OCI-LY7 (cell line): ENCODE results near the gene CDC37L1. TPM values are rescaled to one million over a fixed set of nuclear protein-coding genes. Genes with fewer than 3 reads are reported as not detected.

Experiments used
- BruUV-seq: library from RNA; stranded (reverse); fragments of 400-500 nt; replicated peaks from 2 replicates; lab custom pipeline; 2021; lab: Mats Ljungman, UMichigan
- CTCF ChIA-PET: fragments of 300-600 bp; sonication (Branson Sonifier 250); formaldehyde crosslinking; loops from one replicate; lab custom pipeline; 2022; ENCODE audit warnings: antibody characterized with exemption; ENCODE audit not compliant: unreplicated experiment; lab: Charles Lee
- POLR2A ChIA-PET: fragments of 300-600 bp; sonication (Branson Sonifier 250); formaldehyde crosslinking; loops from one replicate; lab custom pipeline; 2022; ENCODE audit warnings: antibody characterized with exemption; lab: Charles Lee
- DNase-seq: peaks from one replicate; pipeline ENCODE4 v3.0.0-alpha.2; 2015; ENCODE audit warnings: low spot score
- H2AFZ ChIP-seq: fragments of 200-600 bp; sonication (generic), shearing (Covaris generic); 2 replicates; pipeline ENCODE4 v1.6.1; 2014; ENCODE audit warnings: mild to moderate bottlenecking, antibody characterized with exemption, low read length, moderate library complexity
- H3K27ac ChIP-seq: fragments of 200-600 bp; sonication (generic); 2 replicates; pipeline ENCODE4 v1.5.1; 2014; ENCODE audit warnings: mixed run types, low read depth, mild to moderate bottlenecking, moderate library complexity, low read length, inconsistent platforms; ENCODE audit not compliant: poor library complexity, severe bottlenecking
- H3K36me3 ChIP-seq: fragments of 200-600 bp; sonication (generic); 2 replicates; pipeline ENCODE4 v1.6.1; 2014; ENCODE audit warnings: mild to moderate bottlenecking, antibody characterized with exemption, low read length, moderate library complexity, mixed read lengths; ENCODE audit not compliant: insufficient read depth
- H3K4me1 ChIP-seq: fragments of 200-600 bp; sonication (generic); 2 replicates; pipeline ENCODE4 v1.5.1; 2014; ENCODE audit warnings: mild to moderate bottlenecking, low read length; ENCODE audit not compliant: insufficient read depth, poor library complexity, severe bottlenecking
- H3K4me2 ChIP-seq: fragments of 200-600 bp; sonication (generic); 2 replicates; pipeline ENCODE4 v1.6.1; 2014; ENCODE audit warnings: mild to moderate bottlenecking, low read length
- H3K4me3 ChIP-seq: fragments of 200-600 bp; sonication (generic); 2 replicates; pipeline ENCODE4 v1.5.1; 2014; ENCODE audit warnings: mild to moderate bottlenecking, low read depth, low read length; ENCODE audit not compliant: poor library complexity, severe bottlenecking
- H3K79me2 ChIP-seq: fragments of 200-600 bp; sonication (generic); 2 replicates; pipeline ENCODE4 v1.6.1; 2016; ENCODE audit warnings: low read depth, mild to moderate bottlenecking, low read length, moderate library complexity, mixed read lengths; ENCODE audit not compliant: insufficient read depth
- H3K9me2 ChIP-seq: fragments of 200-600 bp; sonication (generic); 2 replicates; pipeline ENCODE4 v1.6.1; 2016; ENCODE audit warnings: mild to moderate bottlenecking, low read length, mixed read lengths; ENCODE audit not compliant: insufficient read depth
- H3K9me3 ChIP-seq: fragments of 200-600 bp; sonication (generic); 2 replicates; pipeline ENCODE4 v1.6.1; 2014; ENCODE audit warnings: mild to moderate bottlenecking, mixed run types, low read length, mixed read lengths
- H4K20me1 ChIP-seq: fragments of 200-600 bp; sonication (generic); 2 replicates; pipeline ENCODE4 v1.6.1; 2014; ENCODE audit warnings: mild to moderate bottlenecking, antibody characterized with exemption, low read length, moderate library complexity, mixed read lengths; ENCODE audit not compliant: insufficient read depth
- CTCF ChIP-seq: fragments of 200-600 bp; sonication (generic); conservative IDR thresholded peaks from 2 replicates; pipeline ENCODE4 v1.5.1; 2014; ENCODE audit warnings: mild to moderate bottlenecking, antibody characterized with exemption, low read length, moderate library complexity, mixed read lengths
- EZH2phosphoT487 ChIP-seq: fragments of 200-600 bp; sonication (generic); IDR thresholded peaks from 2 replicates; pipeline ENCODE4 v1.6.1; 2018; ENCODE audit warnings: low read depth, borderline replicate concordance, mild to moderate bottlenecking, mixed run types, antibody characterized with exemption, low read length, moderate library complexity, mixed read lengths
- intact Hi-C: fragments of 100-400 bp; cut with micrococcal nuclease; formaldehyde crosslinking; loops from one replicate; pipeline ENCODE4 v1.10.0; 2022; ENCODE audit not compliant: unreplicated experiment
- total RNA-seq, 2 experiments: library from RNA; depleted of rRNA in 1 of 2; stranded (reverse); fragments of >200 nt in 1 of 2; shearing (Covaris generic) in 1 of 2; gene quantifications; 2 replicates each; pipeline ENCODE4 v1.2.3, GENCODE V29; 2014 to 2022

CDC37L1 gene
- total RNA-seq, 2 experiments from 2014 or later, result 9.3 to 11.7 TPM

GRCh38 chr9:4727593-4727992, 48.2 kb downstream of the CDC37L1 start:
- no peaks in the 10 kb centered on the region for H4K20me1 ChIP-seq
- intact Hi-C loops, result no loop called here
- no peak overlapping the region for H3K4me2 ChIP-seq
- H3K36me3 ChIP-seq, result peaks cover 40% of the 10 kb centered on the region
- ChIA-PET CTCF (interaction anchor here (1.2 kb wide), 1 partner anchor 9 kb away, joined by 4 read pairs; no protein-coding TSS in a partner anchor), POLR2A (interaction anchor here (1.0 kb wide), 1 partner anchor 11 kb away, joined by 3 read pairs; no protein-coding TSS in a partner anchor)
- H3K27ac ChIP-seq, result no peak overlapping the region
- H3K4me3 ChIP-seq, result no peak overlapping the region
- BruUV-seq, result no TSS peak
- H3K4me1 ChIP-seq, result no peaks in the 10 kb centered on the region
- peaks cover 32% of the 10 kb centered on the region; the same call in 1 of the 2 replicates for H3K79me2 ChIP-seq
- TF ChIP-seq CTCF, result no peak
- H3K9me3 ChIP-seq, result no peaks in the 10 kb centered on the region
- DNase-seq, result no peak
- no peak overlapping the region for H2AFZ ChIP-seq
- no peaks in the 10 kb centered on the region for H3K9me2 ChIP-seq

- peaks cover 3% of the 10 kb centered on the region; the same call in 1 of the 2 replicates for H4K20me1 ChIP-seq
- POLR2A ChIA-PET, result interaction anchor here (1.1 to 1.4 kb wide), 3 partner anchors 8 to 23 kb away, joined by 3 to 5 read pairs (median 4); partner anchors contain the start of gene AK3
Measured at GRCh38 chr9:4732890-4733289, 53.5 kb downstream of the CDC37L1 start.

More at GRCh38 chr9:4732890-4733289, 53.5 kb downstream of the CDC37L1 start:
- H3K27ac ChIP-seq, result no peak overlapping the region
- H3K4me3 ChIP-seq, result no peak overlapping the region
- no TSS peak for BruUV-seq
- peaks cover 20% of the 10 kb centered on the region for H3K36me3 ChIP-seq
- no peak overlapping the region for H3K4me2 ChIP-seq
- TF ChIP-seq EZH2phosphoT487, result no peak
- no peak for TF ChIP-seq CTCF
- no peaks in the 10 kb centered on the region for H3K9me3 ChIP-seq
- CTCF ChIA-PET, result no interaction called here
- H3K9me2 ChIP-seq, result no peaks in the 10 kb centered on the region
- peaks cover 76% of the 10 kb centered on the region for H3K79me2 ChIP-seq
- DNase-seq, result no peak
- no peak overlapping the region for H2AFZ ChIP-seq
- H3K4me1 ChIP-seq, result no peaks in the 10 kb centered on the region
- intact Hi-C loops, result no loop called here
